ENCODE results near the gene CAPN10.
"Not testable (repeated sequence)": the region's sequence is repeated elsewhere in the genome, so short reads cannot be mapped to it uniquely, and the experiment has no call there.

Gene CAPN10

DNA sequence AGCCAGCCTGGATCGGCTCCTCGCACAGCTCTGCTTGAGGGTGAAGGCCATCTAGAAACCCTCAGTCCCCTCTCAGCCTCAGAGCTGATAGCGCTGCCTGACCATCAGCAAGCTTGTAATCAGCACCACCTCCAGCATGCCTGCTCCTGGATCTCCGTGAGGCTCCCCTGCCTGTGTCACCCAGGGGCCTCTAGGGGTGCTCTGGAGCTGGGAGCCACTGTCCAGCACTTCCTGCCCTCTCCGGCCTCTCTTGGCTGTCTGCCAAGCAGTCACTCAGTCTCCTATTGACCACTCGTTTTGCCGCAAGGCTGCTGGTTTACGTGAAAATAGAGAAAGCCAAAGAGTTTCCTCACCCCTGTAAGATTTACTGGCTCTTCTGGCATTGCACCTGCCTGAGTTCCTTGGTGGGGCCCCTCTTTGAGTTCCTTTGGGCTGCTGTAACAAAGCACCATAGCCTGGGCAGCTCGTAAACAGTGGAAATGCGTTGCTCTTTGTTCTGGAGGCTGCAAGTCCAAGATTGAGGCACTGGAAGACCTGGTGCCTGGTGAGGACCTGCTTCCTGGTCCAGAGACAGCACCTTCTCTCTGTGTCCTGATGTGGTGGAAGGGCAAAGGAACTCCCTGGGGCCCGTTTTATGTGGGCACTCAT is 17.9 kb downstream of the CAPN10 start:
- DNase-seq, result no peak

DNA sequence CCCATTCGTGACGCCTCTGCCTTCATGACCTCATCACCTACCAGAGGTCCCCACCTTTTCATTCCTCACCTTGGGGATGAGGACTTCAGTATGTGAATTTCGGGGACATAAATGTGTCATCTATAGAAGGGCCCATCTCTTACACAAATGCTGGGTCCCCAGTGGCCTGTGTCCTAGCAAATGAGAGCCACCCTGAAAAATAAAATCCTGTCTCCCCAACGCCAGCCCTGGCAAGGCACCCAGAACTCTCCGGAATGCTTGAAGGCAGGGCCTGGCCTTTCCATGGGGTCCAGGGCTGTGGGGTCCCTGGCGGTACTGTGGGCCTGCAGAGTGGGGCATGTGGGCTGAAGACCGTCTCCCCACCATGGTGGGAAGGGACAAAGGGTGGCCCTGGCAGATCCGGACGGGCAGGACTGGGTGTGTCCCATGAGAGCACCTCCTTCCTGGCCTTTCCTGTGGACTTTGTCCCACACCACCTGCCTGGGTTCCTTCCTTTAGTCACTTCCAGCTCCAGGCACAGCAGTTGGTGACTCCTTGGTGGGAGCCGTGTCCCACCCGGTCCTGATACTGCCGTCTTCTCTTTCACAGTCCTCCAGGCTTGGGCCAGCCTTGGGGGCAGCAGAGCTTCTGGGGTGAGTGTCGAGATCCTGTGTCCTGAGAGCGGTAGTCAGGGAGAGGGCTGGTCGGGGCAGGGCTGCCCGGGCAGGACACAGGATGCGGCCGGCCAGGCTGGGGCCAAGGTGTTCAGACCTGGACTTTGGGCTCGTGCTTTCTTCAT is 18.6 kb downstream of the CAPN10 start:
- DNase-seq, result no peak

DNA sequence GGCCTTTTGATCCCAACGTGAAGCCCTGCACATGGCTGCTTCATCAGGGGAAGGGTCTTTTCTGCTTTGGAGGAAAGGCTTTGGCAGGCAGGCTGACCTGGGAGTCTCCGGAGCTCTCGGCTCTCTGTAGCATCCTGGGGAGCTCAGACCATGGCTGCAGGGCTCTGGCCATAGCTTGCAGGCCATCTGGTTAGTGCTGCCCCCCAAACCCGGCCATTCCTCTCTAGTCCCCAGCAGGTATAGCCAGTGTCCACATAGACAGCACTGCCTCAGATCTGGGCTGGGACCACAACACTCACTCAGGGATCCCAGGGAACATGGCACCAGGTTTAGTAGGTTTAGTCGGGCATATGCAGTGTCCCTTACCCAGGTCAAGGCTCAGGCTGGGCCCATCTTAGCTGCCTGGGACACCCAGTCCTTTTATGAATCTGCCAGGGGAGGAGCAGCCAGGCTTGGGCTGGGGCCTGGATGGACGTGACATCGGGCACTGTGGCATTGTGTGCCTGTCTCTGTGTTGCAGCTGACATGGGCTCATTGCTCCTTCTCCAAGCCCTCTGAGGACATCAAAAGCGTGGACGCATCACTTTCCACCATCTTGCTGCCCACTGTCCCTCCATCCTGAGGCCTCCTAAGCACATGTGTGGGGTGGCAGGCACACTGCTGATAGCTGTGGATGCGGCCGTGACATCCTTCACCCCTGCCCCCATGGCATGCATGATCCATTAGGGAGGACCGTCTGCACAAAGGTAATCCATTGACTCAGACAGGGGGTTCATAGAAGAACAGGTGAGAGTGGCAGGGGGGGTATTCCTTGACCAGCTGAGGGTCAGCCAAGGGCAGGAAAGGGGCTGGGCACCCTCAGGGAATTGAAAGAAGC is 19.6 kb downstream of the CAPN10 start:
- no peak for DNase-seq

DNA sequence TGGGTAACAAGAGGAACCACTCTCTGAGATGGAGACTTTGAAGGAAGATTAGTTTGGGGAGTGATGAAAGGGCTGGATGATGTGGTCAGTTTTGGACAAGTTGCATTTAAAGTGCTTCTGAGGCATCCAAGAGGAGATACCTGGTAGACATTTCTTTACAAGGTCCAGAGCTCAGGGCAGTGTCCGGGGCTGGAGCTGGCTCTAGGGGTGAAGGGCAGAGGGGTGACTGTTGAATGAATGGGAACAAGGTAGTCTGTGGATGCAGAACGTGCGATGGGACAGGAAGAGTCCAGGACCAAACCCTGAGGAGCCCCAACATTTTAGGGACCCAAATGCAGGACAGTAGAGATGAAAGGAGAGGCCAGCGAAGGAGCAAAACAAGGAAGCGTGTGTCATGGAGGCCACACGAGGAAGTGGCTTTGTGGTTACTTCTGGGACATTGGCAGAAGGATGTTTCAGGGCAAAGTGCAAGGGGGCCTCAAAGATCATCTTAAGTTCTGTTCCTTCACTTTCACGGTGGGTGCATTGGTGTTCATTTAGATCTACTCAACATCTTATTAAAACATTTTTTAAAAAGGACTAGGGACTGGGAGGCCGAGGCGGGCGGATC is 25.2 kb downstream of the CAPN10 start:
- DNase-seq, result peak; percentile 36

DNA sequence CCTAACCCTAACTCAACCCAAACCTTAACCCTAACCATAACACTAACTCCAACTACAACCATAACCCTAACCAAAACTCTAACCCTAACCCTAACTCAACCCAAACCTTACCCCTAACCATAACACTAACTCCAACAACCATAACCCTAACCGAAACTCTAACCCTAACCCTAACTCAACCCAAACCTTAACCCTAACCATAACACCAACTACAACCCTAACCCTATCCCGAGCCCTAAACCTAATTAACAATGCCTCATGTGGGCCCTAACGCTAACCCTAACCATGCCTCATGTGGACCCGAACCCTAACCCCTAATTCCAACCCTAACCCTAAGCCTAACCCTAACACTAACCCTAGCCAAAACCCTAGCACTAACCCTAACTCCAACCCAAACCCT is 27.2 kb downstream of the CAPN10 start:
- DNase-seq, result no peak

DNA sequence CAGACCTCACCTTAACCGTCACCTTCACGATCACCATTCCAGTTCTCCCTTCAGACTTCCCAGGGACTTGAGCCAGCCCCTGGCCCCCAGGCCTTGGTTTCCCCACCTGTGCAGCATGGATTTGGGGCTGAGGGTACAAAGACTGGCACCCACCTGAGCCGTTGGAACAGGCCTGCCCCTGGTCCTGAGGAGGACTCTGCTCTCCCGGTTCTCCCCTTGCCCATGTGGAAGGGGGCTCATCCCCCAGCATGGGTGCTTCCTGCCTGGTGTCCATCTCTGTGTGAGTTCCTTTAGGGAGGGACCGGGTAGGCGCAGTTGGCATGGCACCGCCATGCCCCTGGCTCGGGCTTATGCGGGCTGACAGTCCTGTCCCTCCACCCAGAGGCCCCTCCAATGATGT is 27.9 kb downstream of the CAPN10 start:
- no peak for DNase-seq

DNA sequence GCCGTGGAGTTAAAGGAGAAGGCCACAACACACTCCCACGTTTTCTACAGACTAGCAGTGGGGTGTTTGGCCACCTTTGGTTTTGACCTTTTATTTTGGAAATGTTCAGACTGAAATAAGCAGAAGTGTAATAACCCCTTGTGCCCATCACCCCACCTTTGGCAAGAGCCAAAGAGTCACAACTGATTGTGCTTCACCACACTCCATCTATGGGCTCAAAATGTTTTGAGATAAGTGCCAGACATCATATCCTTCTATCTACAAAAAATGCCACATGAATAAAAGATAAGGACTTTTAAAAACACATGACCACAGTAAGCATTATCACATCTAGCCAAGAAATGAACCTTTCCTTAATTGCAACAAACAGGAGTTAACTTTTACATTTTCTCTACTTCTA is 28.9 kb downstream of the CAPN10 start:
- no peak for DNase-seq

DNA sequence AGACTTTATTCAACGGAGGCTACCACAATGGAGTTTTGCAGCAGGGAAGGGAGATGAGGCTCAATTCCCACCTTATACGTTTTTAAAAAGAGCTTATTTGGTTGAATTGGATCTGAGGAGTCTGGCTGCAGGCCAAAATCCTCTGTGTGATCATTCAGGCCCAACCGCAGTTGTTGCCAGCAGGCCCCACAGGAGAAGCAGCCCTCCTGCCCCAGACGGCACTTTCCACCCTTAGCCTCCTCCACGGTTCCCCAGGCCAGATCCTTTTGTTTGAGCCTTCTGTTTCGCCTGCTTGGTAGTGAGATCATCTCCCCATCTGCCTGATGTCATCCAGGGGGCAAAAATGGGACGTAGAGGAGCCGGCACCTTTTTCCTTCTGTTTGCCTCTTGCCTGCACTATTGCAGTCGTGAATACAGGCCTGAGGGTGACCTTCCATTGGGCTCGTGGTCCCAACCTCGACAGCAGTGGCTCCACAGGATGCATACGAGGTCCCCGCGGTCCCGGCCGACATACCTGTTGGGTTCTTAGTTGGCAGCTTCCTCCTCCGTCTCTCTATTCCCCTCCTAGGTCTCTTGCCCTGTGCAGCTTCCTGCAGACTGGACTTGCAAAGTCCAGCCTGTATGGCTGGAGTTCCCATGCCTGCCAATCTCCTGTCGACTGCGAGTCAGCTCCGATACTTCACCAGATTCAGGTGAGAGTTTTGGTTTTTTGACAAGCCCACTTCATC is 29.4 kb downstream of the CAPN10 start:
- DNase-seq, result no peak

DNA sequence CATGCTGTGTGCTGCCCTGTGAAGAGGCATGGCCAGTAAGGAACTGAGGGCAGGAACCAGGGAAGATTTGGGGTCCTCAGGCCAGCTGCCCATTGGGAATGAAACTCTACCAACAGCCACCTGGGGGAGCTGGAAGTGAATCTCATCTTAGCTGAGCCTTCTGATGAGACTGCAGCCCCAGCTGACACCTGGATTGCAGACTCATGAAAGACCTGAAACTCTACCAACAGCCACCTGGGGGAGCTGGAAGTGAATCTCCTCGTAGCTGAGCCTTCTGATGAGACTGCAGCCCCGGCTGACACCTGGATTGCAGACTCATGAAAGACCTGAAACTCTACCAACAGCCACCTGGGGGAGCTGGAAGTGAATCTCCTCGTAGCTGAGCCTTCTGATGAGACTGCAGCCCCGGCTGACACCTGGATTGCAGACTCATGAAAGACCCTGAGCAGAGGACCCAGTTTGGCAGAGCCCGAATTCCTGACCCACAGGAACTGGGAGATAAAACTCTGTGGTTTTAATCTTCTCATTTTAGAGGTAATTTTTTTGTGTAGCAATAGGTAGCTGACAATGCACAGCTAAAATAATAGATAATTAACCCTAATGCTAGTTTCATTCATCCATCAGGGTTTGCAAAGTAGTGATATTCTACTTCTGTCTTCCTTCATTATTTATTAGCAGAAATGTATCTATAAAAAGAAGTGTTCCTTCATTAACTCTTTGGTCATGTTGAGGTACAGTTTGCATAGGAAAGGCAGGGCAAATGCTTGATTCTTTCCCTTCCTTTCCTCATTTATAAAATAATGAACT is 30.5 kb downstream of the CAPN10 start:
- DNase-seq, result not testable (repeated sequence)

DNA sequence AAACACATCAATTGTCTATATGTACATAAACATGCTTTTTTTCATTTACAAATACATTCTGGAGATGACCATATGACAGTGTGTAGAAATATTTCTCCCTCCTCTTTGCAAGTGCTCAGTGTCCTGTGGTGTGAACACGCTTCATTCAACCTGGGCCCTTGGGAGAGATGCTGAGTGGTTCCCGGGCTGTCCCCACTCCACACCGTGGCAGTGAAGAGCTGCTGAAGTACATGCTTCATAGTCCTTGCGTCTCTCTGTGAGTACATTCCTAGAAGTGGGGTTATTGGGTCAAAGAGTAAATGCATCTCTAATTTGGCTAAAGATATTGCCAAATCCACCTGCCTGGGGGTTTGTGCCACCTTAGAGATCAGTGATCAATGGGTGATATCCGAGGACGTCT is 32.2 kb downstream of the CAPN10 start:
- DNase-seq, result no peak

DNA sequence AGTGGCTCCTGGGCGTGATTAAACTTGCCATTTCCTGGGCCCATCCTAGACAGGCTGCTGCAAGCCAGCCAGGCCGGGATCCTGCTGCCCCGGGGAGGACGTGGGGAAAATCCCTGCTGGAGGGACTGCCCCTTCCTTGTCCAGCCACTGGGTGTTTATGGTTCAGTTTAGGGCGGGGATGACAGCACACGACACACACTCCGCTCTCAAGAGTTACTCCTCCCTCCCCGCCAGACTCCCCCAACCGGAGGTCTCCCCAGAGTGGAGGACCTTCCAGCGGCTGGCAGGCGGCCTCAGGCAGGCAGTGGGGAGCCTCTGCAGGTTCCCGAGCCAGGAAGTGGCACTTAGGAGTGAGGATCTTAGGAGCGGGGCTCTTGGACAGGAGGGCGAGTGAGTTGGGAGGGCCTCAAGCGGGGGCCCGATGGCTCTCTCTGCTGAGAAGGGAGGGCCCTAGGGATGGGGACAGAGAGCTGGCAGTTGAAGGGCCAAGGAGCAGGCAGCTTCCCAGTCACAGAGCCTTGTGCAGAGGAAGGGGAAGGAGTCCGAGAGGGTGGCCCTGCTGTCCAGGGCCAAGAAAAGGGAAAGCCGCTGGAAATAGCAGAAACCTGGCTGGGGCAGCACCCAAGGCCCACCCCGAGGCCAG is 33.1 kb downstream of the CAPN10 start:
- no peak for DNase-seq

DNA sequence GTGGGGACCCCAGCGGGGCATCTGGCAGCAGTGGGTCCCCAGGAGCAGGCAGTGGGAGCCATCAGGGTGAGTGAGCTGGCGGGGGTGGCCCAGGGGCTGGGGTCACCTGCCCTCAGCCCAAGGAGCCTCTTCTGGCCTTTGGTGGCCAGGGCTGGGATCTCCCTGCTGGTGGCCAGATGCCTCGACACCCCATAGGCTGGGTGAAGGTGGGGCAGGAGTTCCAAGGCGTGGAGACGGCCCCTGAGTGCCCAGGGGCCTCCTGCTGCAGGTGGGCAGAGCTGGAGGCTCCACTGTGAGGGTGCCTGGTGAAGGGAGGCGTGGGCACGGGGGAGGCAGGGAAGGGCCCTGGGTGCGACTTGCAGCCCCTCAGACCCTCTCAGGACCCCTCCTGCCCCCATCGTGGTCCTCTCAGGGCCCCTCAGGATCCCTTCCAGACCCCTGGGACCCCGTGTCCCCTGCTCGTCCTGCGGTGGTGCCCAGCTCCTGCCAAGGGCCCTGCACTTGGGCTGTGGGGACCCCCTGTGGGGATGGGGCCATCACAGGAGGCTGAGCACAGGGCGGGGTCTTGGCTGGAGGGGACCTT is 33.7 kb downstream of the CAPN10 start:
- DNase-seq, result no peak

DNA sequence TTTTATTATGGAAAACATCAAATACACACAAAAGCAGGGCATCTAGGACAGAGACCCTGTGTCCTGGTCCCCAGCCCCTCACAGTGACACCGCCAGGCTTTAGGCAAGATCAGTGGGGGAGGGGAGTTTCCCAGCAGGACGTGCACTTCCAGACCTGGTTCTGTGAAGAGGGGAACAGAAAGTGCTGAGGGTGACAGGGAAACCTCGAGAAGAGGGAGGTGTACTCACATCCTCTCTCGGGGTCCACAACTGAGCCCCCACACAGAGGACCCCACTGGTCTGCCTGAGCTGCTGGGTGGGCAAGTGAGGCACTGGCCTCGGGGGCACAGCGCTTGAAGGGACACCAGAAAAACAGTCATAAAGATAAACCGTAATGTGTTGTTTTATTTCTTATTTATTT is 34.3 kb downstream of the CAPN10 start:
- no peak for DNase-seq

DNA sequence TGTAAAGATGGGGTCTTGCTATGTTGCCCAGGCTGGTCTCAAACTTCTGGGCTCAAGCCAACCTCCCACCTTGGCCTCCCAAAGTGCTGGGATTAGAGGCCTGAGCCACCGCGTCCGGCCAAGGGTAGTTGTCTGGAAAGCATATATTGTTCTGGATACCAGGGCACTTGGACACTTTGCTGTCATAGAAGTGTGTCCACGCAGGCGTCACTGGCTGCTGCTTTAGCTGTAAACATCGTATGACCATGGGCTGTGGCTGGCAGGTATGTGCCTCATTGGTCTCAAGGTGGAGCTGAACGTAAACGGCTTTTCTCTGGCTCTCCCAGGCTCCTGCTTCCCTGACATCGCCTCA is 35.5 kb downstream of the CAPN10 start:
- no peak for DNase-seq

DNA sequence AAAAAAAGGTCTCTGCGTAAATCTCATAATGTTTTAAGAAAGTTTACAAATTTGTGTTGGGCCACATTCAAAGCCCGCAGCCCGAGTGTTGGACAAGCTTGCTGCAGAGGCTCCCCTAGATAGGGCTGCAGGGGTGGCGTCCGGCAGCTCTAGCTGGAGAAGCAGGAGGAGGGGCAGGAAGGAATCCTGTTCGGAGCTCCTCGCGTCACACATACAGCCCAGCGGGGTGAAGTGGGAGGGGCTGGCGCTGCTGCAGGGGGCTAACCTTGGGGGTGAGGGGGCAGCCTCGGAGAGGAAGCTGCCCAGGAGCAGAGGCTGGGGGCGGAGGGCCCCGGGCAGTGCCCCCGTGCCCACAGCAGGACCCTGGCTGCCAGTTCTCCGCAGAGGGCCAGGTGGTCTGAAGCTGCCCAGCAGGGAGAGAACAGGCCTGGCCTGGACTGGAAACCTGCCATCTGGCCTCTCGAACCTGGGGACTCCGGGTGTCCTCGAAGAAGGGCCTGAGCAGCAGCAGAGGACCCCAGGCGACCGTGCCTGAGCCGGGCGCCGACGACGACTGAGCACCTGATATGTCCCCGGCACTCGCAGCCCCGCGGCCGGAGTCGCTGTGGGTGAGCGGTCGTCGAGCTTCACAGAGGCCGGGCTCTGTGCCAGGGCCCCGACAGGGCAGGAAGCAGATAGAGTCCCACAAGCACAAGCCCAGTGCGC is 36.1 kb downstream of the CAPN10 start:
- DNase-seq, result no peak

DNA sequence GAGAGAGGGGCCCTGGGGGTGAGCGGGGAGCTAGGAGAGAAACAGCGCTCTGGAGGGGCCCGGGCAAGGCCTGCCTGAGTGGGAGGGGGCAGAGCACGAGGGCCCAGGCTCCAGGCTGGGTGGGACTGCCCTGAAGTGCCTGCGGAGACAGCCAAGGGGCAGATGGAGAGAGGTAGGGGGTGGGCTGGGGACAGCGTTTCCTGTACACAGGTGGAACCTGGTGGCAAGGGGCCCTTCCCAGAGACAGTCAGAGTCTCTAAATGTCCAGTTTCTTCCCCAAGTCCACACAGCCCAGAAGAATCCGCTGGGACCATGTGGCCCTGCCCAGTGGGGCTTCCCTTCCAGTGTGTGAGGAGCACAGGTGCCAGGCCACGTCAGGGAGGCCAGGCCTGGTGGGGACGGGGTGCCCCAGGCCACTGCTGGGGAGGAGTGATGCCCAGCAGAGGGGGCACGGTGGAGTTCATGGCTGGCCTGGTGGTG is 37.0 kb downstream of the CAPN10 start:
- no peak for DNase-seq

DNA sequence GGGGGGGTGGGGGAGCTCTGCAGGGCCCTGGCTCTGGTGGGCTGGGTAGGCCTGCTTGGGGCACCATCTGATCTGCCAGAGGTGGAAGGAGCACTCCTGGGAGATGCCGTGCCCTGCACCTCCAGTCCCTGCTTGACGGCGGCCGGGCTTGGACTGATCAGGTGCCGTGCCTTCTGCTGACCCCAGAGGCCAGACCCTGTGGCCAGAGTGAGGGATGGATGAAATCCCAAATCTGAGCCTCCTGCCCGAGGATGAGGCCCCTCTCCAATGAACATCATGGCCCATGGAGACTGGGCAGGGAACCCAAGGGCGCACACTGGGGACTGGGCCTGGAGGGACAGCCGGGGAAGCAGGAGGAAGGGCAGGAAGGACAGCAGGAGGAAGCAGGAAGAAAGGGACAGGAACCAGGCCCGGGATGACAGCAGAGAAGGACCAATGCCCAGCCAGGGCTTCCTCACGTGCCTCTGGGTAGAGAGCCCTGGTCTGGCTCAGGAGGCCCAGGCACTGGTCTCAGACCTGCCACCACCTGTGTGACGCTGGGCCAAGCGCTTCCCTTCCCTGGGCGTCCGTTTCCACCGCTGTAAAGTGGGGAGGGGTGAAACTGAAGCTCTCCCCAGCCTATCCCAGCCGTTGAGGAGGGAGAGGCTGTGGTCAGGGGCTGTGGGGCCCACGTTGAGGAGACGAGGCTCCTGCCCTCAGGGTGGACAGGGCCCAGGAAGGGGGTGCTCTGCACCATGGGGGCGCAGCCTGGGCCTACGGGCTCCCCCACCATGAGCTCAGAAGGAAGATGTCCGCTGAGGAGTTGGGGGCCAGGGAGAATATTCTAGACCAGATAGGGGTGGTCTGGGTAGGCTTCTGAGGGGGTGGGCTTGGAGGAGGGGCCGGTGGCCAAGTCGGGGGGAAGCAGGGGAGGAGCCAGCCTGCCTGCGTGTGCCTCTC is 37.7 kb downstream of the CAPN10 start:
- DNase-seq, result no peak

DNA sequence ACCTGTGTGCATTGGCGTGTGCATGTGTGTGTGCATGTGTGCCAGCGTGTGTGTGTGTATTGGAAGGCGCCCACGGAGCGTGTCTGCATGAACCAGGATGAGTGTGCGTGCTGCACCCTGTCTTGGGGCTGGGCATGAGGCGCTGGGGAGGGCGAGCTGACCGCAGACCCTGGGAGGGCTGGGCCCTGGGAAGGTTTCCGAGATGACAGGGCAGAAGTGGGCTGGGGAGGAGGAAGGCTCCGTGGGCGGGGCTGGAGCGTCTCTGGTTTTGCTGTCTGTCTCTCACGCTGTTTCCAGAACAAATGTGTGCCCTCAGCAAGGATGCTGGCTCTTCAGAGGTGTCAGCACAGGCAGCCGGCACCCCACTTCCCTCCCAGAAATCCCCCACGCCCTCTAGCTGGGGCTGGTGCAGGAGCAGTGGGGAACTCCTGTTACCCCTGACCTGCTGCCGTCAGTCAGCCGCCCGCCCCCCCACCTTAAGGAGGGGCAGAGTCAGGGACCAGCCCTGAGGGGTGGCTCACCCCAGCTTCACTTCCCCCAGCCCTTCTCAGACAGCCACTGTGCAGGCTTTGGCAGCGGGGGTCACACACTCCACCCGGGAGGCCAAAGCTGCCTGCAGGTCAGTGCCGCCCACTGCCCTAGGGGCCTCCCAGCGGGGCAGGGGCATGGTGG is 38.6 kb downstream of the CAPN10 start, which contains the start of gene GPR35:
GPR35 (plus strand) TSS at position 531 of the 672 bp plus-strand sequence. CDS start 4,473 bp downstream, outside the sequence.
- DNase-seq, result peak; percentile 91

All from activated CD4-positive, alpha-beta T cell treated with anti-CD3 and anti-CD28 coated beads, Interleukin-2, amount 50 U/mL, for 16 hours (primary cell).